Pons (tissue), 1 donor: Measurements from ENCODE around the gene LKAAEAR1.
A peak's percentile ranks its signal among the peaks of the same experiment; 100 is the strongest.

Experiments used
- DNase-seq: peaks from one replicate; pipeline ENCODE4 v3.0.0-alpha.2; 2016; ENCODE audit warnings: low spot score

The LKAAEAR1 gene

DNA sequence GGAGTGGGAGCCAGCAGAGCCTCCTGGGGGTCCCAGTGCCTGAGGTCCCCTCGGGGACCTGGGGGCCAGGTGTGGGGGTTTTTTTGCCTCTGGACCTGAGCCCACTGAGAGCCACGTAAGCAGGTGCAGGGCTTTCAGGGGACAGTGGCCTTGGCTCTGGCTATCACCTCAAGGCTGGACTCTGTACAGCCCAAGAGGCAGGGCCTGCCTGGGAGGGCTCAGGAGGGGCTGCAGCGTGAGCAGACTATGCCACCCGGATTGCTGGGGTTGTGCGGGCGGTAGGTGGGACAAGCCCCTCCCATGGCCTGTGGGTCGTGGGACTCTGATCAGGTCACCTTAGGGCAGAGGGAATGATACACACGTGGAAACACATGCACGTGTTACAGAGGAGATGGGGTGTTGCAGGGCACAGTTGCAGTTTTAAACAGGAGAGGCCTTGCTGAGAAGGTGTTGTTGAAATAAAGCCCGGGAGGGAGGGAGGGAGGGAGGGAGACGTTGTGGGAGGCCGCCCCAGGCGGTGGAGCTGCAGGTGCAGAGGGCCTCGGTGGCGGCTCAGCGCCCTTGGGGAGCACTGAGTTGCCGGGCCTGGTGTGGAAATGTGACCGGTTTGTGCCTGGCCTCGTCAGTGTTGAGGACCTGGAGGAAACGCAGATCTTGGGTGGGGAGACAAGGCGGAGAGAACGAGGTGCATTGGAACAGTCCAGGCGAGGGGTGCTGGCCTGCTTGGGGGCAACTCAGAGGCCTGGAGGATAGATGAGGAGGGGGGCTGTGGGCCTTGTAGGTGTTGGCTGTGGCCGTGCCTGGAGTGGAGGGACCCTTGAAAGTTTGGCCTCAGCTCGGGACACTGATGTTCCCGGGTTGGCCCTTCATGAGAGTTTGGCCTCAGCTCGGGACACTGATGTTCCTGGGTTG is 18.9 kb downstream of the LKAAEAR1 start:
- DNase-seq = no peak

DNA sequence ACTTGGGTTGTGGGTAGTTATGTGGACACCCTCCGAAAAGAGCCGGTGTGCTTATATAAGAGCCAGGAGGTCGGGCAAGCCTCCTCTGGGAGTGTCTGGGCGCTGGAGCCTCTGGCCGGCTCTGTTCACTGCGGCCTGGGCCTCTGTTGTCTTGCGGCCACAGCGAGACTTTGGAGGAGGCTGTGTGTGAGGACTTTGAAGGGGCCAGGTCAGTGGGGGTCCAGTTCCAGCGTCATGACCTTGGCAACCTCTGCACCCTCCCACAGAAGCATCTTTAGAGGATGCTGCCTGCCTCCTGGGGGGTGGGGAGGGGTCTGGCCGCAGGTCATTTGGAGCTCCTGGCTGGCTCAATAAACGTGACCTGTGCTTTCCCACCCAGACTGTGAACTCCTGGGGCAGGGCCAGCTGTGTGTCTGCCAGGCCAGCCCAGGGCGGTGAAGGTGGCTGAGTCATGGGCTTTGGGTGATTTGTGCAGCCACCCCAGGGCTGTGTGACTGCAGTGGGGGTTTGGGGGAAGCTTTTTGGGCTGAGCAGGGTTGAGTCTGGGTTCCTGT is 20.0 kb downstream of the LKAAEAR1 start:
- no peak for DNase-seq

DNA sequence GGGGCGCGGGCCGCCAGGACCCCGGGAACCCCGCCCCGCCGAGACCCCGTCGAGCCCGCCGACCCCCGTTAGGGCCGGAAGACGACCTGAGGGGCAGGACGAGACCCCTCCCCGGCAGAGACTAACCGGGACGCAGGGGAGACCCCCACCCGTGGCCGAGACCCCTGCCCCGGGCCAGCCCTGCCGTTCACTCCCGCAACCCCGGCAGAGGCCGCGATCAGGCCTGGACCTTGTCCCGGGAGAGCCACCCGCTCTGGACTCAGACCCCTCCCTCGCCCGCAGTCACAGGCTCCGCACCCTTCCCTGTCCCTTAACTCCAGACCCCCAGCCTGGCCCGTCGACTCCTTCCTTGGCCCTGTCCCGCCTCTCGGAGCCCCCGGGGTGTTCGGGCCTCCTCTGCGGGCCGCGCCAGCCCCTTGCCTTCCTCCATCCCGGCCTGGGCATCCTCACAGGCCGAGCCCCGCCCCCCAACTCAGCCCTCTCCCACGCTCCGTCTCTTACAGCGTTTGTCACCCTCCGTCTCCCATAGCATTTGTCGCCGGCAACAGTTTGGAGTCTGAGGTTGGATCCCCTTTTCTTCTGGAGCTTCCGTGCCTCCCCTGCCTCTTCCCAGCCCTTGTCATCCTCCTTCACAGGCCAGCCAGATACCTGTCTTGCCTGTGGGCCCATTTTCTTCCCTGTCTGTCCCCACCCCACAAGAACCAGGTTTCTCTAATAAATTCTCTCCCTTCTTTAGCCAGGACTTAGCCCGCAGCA is 20.6 kb downstream of the LKAAEAR1 start:
- no peak for DNase-seq

DNA sequence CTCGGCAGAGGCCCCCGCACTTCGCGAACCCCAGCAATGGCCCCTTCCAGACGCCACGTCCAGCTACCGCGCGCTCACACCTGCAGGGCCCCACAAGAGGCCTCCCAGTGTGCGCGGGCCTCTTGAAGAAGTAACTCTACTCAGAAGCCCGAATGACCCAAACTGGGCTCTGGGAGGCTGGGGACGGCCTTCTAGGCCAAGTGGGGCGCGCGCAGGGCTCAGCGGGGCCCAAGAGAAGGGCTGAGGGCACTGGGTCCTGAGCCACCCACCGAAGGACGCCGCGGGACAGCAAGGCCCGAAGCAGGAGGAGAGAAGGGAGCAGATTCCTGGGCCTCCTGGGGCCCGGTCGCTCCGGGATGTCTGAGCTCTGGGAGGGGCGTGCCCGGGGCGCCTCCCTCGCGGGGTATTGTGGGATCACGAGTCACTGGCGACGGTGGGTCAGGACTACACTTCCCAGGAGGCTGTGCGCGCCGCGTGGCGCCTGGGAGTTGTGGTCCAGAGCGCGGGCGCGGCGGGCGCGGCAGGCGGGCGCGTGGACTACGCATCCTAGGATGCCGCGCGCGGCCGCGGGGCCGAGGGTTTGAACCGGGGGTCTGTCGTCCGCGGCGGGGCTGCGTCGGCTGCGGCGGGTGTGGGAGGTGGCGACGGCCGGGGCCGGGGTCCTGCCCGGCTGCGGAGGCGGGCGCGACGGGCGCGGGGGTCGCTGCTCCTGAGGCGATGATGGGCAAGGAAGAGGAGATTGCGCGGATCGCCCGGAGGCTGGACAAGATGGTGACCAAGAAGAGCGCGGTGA is 21.4 kb downstream of the LKAAEAR1 start, which contains the start of gene TCEA2:
Gene TCEA2 (plus strand): TSS at position 603 of the 793 bp plus-strand sequence. CDS start 115 bp downstream, at position 718.
- DNase-seq = peak; percentile 94

DNA sequence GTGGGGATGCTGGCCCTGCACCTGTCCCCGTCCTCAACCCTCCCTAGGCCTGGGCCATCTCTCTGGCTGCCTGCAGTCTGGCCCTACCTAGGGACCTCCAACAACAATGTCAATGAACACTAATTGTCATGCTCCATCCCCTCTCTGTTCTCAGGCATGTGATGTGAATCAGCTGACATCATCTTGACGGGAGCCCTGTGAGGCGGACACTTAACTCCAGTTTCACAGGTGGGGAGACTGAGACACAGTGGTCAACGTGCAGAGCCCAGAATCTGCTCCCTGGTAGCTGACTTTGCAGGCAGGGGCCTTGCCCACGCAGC is 22.0 kb downstream of the LKAAEAR1 start:
- peak; percentile 51 for DNase-seq

DNA sequence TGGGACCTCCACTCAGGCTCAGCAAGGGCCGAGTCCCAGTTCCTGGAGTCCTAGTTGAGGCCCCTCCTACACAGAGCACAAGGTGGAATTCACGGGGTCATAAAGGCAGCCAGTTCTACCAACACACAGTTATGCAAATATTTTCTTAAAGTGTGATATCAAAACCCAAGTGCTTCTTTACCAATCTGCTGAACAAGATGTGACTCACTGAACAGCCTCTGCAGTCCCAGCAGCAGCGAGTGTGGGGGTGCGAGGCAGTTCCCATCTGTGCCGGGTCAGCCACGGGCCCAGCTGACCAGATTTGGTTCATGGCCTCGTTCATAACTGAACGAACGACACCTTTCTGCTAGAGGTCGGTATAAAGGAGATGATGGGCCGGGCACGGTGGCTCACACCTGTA is 25.7 kb downstream of the LKAAEAR1 start:
- no peak for DNase-seq

DNA sequence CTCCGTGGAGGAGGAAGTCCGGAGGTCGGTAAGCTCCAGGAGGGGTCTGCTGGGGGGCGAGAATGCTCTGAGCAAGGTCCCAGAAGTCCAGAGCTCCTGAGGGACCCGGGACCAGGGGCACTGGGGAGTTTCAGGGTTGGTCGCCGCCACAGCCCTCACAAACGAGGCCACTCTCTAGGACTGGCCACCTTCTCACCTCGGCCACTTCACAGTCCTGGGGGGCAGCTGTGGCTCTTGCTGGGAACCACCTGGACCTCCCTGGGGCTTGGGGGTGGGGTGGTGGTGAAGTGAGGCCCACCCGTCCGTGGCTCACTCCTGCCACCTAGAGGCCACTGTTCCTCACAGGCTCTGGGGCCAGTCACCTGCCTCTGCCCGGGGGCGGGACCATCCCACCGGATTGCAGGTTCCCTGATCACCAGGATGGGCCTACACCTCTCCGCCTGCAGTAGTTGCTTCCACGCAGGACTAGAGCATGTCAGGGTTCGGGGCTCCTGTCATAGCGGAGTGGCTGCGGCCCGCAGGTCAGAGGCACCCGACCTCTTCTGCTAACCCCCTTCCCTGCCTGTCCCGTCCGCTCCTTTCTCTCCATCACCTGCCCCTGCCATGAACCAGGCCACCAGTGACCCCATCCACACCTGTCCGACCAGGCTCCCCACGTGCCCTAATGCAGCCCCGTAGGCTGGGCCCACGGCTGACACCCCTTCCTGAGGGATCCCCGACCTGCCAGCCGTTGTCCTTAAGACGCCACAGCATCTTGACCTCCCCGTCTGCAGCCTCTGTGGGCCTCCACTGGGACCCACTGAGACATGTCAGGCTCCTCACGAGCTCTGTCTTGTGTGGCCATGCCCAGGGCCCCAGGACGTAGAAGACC is 26.3 kb downstream of the LKAAEAR1 start:
- DNase-seq = no peak

DNA sequence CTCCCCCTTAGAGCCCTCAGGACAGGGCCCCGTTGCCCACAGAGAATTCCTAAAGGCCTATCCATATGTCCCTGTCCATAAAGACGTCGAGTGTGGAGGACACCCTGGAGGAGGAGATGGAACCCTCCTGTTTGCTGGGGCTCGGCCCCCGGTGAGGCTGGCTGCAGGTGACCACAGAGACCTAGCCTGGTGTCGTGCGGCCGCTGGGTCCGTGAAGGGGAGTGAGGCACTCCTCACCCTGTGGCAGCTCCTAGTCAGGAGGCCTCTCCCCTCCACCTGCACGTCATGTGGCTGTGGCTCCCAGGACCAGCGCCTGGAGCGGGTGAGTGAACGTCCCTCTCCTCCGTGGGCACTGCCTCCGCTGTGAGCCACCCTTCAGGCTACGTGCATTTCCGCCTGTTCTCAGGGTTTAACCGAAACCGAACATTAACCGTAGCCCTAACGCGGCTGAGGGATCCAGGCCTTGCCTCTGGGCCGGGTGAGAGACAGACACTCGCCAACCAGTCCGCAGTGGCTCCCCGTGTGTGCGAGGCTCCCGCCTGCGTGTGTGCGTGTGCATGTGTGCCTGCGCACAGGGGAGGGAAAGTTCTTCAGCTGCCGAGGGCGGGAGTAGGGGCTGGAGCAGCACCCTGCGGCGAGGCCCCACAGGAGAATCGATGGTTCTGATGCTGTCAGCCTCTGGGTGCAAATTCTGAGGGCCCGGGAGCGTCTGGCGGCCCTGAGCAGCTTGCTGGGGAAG is 27.1 kb downstream of the LKAAEAR1 start:
- no peak for DNase-seq

DNA sequence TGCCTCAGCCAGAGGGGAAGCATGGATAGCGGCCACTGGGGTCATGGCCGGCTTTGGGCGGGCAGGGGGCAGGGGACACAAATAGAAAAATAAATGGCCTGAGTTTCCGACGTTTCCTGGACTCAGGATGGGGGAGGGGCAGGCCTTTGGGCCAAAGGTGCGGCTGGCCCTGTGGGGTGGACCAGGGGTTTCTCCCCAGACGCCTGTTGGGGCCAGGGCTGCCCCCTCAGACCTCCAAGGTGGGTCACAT is 27.6 kb downstream of the LKAAEAR1 start:
- DNase-seq = no peak

DNA sequence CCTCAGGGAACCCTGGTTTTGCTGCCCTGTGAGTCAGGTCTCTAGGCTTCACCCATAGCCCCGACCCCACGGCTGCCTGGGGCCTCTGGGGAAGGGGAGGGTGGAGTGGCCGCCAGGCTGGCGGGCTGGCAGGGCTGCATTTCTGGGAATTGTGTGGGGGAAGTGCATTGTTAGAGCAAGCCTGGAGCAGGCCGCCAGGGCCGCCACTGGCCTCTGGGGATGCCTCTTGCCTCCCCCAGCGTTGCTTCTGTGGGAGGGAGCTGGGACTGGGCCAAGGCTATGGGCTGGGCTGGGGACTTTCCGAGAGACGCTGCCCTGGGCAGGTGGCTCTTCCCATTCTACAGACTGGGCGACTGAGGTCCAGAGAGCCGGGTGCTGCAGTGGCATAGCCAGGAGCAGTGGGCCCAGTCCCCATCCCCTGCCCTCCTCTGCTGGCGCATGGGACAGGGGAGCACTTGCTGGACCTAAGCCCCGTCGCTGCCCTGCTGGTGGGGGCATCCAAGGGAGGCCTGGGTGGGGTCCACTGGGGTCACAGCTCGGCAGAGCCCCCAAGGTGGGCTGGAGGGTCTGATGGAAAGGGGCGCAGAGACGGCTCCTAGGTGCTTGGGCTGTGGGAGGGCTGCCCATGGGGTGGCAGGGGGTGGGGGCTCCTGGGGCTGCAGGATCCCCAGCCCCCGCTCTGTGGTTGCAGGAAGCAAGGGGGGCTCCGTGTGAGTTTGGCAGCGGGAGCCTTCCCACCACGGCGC is 28.1 kb downstream of the LKAAEAR1 start:
- DNase-seq = no peak

DNA sequence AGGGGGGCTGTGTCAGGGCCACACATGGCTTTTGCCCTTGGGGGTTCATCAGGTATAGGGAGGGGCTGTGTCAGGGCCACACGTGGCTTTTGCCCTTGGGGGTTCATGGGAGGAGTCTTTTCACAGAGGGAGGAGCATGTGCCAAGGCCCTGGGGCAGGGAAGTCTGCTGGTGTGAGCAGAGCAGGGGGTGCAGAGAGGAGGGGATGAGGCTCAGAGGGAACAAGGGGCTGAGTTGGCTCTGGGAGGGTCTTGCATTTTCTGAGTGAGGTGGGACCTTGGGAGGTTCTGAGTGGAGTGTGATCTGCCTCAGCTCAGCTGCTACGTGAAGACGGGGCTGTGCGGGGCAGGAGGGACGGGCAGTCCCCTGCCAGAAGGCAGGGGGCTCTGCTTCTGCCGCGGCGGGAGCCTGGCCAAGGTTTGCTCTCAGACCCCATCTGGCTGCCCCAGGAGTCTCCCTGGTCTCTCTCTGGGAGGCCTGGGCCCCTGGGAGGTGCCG is 28.8 kb downstream of the LKAAEAR1 start:
- no peak for DNase-seq

DNA sequence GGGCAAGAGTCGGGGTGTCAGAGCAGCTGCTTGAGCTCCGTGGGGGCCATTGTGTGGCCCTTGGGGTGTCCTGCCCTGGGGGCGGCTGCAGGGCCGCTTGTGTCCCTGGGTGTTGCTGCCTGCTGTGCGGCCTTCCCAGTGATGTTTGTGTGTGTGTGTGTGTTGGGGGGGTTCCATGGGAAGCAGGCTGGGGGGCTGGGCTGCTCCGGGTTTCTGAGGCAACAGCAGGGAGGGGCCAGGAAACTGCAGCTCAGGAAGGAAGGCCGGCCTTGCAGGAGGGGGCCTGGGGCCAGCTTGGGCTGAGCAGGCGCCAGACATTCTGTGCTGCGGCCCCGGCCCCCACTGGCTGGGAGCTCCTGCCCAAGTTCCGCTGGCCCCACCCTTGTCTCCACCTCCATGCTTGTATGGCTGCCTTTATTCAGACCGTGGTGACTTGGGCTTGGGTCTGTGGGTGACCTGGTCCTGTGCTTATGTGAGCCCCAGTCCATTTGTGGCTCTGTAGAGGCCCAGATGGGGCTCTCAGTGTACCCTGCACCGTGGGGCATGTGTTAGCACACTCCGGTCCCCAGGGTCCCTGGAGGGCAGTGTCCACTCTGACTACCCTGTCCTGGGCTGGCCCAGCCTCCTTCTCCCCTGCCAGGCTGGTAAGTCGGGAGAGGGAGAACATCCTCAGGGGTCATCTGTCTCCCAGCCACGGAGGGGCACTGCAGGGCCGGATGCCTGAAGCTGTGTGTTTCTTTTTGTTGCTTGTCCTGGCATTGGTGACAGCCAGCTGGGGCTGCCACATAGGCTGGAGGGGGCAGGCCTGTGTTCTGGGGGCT is 30.1 kb downstream of the LKAAEAR1 start:
- DNase-seq = no peak

DNA sequence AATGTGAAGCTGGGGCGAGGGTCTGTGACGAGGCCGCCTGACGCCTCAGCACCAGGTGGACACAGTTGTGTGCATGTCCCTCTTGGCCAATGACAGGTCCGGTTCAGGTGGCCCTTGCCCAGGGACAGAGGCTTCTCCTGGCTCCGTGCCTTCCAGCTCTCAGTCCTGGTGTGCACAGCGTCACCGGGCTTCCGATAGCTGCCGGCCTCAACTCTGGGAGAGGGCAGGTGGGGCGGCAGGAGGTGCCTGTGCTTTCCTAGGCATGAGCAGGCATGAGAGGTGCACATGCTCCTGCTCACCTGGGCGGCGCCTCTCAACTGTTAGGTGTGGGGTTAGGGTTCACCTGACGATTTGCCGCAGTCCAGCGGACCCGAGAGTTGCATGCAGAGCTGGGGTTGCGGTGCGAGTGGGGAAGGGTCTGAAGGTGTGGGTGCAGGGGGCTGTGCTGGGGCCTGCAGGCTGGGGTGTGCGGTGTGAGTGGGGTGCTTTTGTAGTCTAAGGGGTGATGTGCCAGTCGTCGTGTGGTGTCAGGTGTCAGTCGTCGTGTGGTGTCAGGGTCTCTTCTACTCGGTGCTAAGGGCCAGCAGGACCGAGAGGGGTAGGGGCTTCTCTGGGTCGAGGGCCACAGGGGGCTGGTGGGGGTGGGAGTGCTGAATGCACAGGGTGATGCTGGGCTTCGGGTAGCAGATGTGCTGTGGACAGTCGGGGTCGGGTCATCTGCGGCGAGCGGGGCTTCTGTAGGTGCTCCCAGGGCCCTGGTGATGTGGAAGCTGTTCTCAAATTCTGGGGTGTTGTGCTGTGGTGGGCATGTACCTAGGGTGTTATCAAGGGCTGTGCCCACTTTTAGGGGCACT is 31.0 kb downstream of the LKAAEAR1 start:
- no peak for DNase-seq

DNA sequence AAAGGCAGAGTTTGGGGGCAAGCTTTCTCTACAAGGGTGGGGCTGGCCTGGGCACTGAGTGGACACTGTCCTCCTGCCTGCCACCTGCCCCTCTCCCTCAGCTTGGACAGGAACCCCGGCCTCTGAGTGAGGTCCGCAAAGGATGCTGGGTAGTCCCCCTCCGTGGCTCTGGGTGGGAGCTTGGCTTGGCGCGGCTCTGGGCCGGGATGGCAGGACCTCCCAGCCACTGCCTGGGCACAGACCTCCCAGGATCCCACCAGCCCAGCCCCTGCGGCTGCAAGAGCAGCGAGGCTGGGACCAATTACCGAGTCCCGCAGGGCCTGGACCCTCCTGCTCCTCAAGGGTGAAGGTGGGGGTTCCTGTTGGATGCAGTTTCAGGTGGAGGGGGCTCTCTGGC is 31.9 kb downstream of the LKAAEAR1 start:
- no peak for DNase-seq

DNA sequence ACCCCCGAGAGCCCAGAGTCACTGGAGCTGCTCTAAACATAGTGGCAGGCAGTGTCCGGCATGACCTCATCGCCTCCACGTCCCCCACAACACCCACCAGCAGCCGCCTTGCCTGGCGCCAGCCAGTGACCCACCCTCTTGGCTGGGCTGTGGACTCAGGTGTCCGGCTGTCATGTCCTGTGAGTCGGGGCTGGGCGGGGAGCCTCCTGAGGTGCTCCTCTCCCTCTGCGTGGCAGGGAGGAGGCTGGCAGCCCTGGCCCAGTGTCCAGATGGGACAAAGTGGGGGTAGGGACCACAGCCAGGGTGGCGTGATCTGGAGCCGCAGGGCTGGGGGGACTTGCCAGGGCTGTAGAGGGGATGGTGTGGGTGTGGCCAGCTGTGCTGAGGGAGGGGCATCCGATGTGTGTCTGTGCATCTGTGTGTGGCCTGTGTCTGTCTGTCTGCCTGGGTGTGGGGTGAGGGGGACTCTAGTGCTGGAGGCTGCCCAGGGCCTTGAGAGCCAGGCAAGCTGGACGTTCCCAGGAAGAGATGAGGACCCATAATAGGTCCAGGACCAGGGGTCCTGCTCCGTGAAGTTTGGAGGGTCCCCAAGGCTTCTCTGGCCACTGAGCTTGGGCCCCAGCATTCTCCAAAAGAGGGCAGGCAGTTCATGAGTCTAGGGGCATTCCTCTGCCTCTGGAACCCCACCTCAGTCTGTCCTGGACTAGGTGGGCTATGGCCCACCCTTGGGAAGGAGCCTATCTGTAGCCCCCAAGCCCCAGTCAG is 32.5 kb downstream of the LKAAEAR1 start:
- DNase-seq = no peak

DNA sequence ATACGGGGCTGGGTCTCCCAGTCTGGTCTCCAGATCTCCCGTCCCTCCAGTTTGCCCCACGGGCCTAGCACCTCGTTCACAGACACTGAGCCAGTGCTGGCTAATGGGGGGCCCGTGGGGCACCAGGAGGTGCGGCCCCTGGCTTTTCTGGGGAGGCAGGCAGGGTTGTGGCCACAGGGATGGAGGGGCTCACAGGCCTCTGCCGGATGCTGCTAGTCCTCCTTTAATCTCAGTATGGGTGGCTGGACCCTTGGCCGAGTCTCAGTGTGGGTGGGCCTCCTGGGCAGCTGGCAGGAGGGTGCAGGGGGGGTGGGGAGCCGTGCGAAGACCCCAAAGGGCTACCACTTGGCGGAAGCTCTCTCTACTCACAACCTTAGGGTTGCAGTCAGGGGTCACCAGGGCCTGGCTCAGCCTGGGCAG is 33.2 kb downstream of the LKAAEAR1 start:
- DNase-seq = no peak
